K562 (cell line): ENCODE measurements around the gene UBQLN2. TPM values are rescaled to one million over a fixed set of nuclear protein-coding genes. Genes with fewer than 3 reads are reported as not detected.

ENCODE experiments used
- CBX1 ChIP-seq: sonication (generic); IDR thresholded peaks from 2 replicates; pipeline ENCODE4 v1.6.1; 2016; ENCODE audit warnings: antibody characterized with exemption, low read depth, mild to moderate bottlenecking
- DIDO1 ChIP-seq: fragments of 450-650 bp; IDR thresholded peaks from 2 replicates; pipeline ENCODE4 v1.6.1; 2016; ENCODE audit warnings: low read depth, missing biosample characterization, missing genetic modification characterization
- E2F6 ChIP-seq, 2 experiments: IDR thresholded peaks; 2 replicates each; pipeline ENCODE4 v1.6.1; 2011; ENCODE audit warnings: borderline replicate concordance in 1 of 2, control low read depth in 1 of 2, low read depth in 1 of 2, low read length in 1 of 2, mild to moderate bottlenecking in 1 of 2, mixed read lengths in 1 of 2, moderate library complexity in 1 of 2; ENCODE audit not compliant: insufficient read depth in 1 of 2, insufficient read length in 1 of 2, poor library complexity in 1 of 2, severe bottlenecking in 1 of 2; ENCODE audit errors: extremely low read depth in 1 of 2
- ETS2 ChIP-seq: IDR thresholded peaks from 2 replicates; pipeline ENCODE4 v1.6.1; 2016; ENCODE audit warnings: borderline replicate concordance, missing genetic modification characterization, mild to moderate bottlenecking, moderate library complexity, missing compliant biosample characterization; ENCODE audit not compliant: poor library complexity, severe bottlenecking
- GATAD2B ChIP-seq: fragments of 450-650 bp; IDR thresholded peaks from 2 replicates; pipeline ENCODE4 v1.6.1; 2017; ENCODE audit warnings: mild to moderate bottlenecking, borderline replicate concordance
- HNRNPK ChIP-seq: fragments of 200-400 bp; formaldehyde crosslinking; IDR thresholded peaks from one replicate; pipeline ENCODE4 v1.6.1; 2018; ENCODE audit warnings: mild to moderate bottlenecking, low read depth, low read length; ENCODE audit not compliant: poor library complexity, severe bottlenecking
- L3MBTL2 ChIP-seq: fragments of 450-650 bp; IDR thresholded peaks from 2 replicates; pipeline ENCODE4 v1.6.1; 2016; ENCODE audit warnings: mild to moderate bottlenecking, moderate library complexity
- LEF1 ChIP-seq: fragments of 450-650 bp; IDR thresholded peaks from 2 replicates; pipeline ENCODE4 v1.6.1; 2016; ENCODE audit warnings: mild to moderate bottlenecking
- MAFG ChIP-seq: fragments of 450-650 bp; conservative IDR thresholded peaks from 2 replicates; pipeline ENCODE4 v1.6.1; 2016; ENCODE audit warnings: missing genetic modification characterization, missing compliant biosample characterization
- MAFK ChIP-seq: IDR thresholded peaks from 2 replicates; pipeline ENCODE4 v1.6.1; 2011; ENCODE audit warnings: low read length, improper control_type of control experiment
- NFIX ChIP-seq: fragments of 250-450 bp; sonication (Bioruptor Pico); IDR thresholded peaks from 2 replicates; pipeline ENCODE4 v1.4.0; 2020; ENCODE audit warnings: low read depth, mild to moderate bottlenecking, moderate library complexity
- NR2F6 ChIP-seq: fragments of 450-650 bp; formaldehyde crosslinking; IDR thresholded peaks from 2 replicates; pipeline ENCODE4 v1.4.0; 2020; ENCODE audit warnings: mild to moderate bottlenecking
- POLR3G ChIP-seq: IDR thresholded peaks from 2 replicates; pipeline ENCODE4 v1.6.1; 2011; ENCODE audit not compliant: insufficient read length, insufficient replicate concordance; ENCODE audit errors: extremely low read depth
- RBM14 ChIP-seq: fragments of 200-400 bp; formaldehyde crosslinking; IDR thresholded peaks from 2 replicates; pipeline ENCODE4 v1.6.1; 2018; ENCODE audit warnings: low read depth, mild to moderate bottlenecking, low read length, moderate library complexity, borderline replicate concordance; ENCODE audit not compliant: insufficient read depth
- SNRNP70 ChIP-seq: fragments of 200-400 bp; formaldehyde crosslinking; optimal IDR thresholded peaks from 2 replicates; pipeline ENCODE3; 2017; ENCODE audit warnings: low read depth, low read length
- U2AF2 ChIP-seq: fragments of 200-400 bp; formaldehyde crosslinking; optimal IDR thresholded peaks from 2 replicates; pipeline ENCODE3; 2017; ENCODE audit warnings: low read depth, mild to moderate bottlenecking, low read length
- polyA plus RNA-seq, 8 experiments: library from polyadenylated mRNA; depleted of rRNA in 4 of 8; stranded (reverse) in 5 of 8; unstranded in 3 of 8; fragments of >200 nt; fragmentation: Nextera tagmentation in 2 of 8; fragmentation: Illumina TruSeq in 1 of 8; extraction: Ambion mirVana in 2 of 8; extraction: Trizol in 1 of 8; gene quantifications; 2 replicates each; pipeline versions ENCODE4 v1.2.1 to v1.2.3, GENCODE V29; 2011 to 2014; ENCODE audit warnings: inconsistent platforms in 1 of 8, missing spikeins in 1 of 8
- total RNA-seq, 7 experiments: library from RNA; depleted of rRNA in 6 of 7; stranded (reverse); fragments of >200 nt in 6 of 7; fragmentation: Illumina TruSeq in 2 of 7; extraction: Trizol in 2 of 7; gene quantifications; 2 replicates each; pipeline versions ENCODE4 v1.2.1 to v1.2.3, GENCODE V29; 2011 to 2021; ENCODE audit warnings: low replicate concordance in 1 of 7
- TF ChIP-seq, protein P1 (sequence below): fragments of 450-650 bp; IDR thresholded peaks from 2 replicates; pipeline ENCODE4 v1.7.1; 2018; ENCODE audit warnings: mild to moderate bottlenecking, low read depth; ENCODE audit not compliant: partially characterized antibody
- TF ChIP-seq, protein P2 (sequence below): fragments of 450-650 bp; formaldehyde crosslinking; IDR thresholded peaks from 2 replicates; pipeline ENCODE4 v1.4.0; 2022; ENCODE audit warnings: mild to moderate bottlenecking, moderate library complexity
- TF ChIP-seq, protein P3 (sequence below): fragments of 450-650 bp; IDR thresholded peaks from 2 replicates; pipeline ENCODE4 v1.6.1; 2017; ENCODE audit warnings: antibody characterized with exemption, mild to moderate bottlenecking

Gene UBQLN2
- total and polyA plus RNA-seq, 9 of the 15 experiments (the other 6 are each of a cell fraction or from before 2014, with no cell fraction given): 1.5 to 17.9 (median 5.7) TPM

DNA sequence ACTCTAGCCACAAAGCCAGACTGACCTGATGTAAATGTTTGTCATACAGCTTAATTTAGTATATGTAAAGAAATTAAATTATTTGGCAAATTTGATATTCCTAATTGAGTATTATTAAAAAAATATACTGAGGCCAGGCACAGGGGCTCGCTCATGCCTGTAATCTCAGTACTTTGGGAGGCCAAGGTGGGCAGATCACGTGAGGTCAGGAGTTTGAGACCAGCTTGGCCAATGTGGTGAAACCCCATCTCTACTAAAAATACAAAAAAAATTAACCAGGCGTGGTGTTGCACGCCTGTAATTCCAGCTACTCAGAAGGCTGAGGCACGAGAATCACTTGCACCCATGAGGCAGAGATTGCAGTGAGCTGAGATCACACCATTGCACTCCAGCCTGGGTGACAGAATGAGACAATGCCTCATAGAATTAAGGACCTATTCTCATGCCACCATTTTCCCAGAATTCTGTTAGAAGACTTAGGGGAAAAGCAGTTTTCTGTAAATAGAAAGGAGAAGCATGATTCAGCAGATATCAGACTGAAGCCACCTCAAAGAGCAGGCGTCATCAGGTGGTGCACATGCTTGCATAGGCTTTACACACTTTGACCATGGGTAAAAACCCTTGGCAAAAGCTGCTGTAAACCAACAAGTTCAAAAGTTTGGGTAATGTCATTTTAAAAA, 6.1 kb downstream of the UBQLN2 start (continued):
- TF ChIP-seq E2F6 (IDR thresholded peaks at IDR 0.05; ENCODE audit: borderline replicate concordance in 1 of 2, extremely low read depth in 1 of 2, insufficient read depth in 1 of 2, insufficient read length in 1 of 2, low read depth in 1 of 2, low read length in 1 of 2, poor library complexity in 1 of 2, severe bottlenecking in 1 of 2): peak in 1 of 2 experiments; percentile 49
- TF ChIP-seq POLR3G: no peak
- TF ChIP-seq RBM14: no peak
- TF ChIP-seq NR2F6 (CRISPR knock-in tag): no peak
- no peak for TF ChIP-seq DIDO1 (tag)
- TF ChIP-seq SNRNP70: no peak
- TF ChIP-seq L3MBTL2: peak; percentile 90
- no peak for TF ChIP-seq LEF1
- no peak for TF ChIP-seq U2AF2
- no peak for TF ChIP-seq GATAD2B
- TF ChIP-seq MAFG (tag): peak; percentile 82
- TF ChIP-seq, protein P1, sequence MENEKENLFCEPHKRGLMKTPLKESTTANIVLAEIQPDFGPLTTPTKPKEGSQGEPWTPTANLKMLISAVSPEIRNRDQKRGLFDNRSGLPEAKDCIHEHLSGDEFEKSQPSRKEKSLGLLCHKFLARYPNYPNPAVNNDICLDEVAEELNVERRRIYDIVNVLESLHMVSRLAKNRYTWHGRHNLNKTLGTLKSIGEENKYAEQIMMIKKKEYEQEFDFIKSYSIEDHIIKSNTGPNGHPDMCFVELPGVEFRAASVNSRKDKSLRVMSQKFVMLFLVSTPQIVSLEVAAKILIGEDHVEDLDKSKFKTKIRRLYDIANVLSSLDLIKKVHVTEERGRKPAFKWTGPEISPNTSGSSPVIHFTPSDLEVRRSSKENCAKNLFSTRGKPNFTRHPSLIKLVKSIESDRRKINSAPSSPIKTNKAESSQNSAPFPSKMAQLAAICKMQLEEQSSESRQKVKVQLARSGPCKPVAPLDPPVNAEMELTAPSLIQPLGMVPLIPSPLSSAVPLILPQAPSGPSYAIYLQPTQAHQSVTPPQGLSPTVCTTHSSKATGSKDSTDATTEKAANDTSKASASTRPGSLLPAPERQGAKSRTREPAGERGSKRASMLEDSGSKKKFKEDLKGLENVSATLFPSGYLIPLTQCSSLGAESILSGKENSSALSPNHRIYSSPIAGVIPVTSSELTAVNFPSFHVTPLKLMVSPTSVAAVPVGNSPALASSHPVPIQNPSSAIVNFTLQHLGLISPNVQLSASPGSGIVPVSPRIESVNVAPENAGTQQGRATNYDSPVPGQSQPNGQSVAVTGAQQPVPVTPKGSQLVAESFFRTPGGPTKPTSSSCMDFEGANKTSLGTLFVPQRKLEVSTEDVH: no peak
- TF ChIP-seq, protein P2, sequence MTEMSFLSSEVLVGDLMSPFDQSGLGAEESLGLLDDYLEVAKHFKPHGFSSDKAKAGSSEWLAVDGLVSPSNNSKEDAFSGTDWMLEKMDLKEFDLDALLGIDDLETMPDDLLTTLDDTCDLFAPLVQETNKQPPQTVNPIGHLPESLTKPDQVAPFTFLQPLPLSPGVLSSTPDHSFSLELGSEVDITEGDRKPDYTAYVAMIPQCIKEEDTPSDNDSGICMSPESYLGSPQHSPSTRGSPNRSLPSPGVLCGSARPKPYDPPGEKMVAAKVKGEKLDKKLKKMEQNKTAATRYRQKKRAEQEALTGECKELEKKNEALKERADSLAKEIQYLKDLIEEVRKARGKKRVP (CRISPR knock-in tag): no peak
- TF ChIP-seq HNRNPK: no peak
- TF ChIP-seq NFIX (CRISPR knock-in tag): no peak
- TF ChIP-seq, protein P3, sequence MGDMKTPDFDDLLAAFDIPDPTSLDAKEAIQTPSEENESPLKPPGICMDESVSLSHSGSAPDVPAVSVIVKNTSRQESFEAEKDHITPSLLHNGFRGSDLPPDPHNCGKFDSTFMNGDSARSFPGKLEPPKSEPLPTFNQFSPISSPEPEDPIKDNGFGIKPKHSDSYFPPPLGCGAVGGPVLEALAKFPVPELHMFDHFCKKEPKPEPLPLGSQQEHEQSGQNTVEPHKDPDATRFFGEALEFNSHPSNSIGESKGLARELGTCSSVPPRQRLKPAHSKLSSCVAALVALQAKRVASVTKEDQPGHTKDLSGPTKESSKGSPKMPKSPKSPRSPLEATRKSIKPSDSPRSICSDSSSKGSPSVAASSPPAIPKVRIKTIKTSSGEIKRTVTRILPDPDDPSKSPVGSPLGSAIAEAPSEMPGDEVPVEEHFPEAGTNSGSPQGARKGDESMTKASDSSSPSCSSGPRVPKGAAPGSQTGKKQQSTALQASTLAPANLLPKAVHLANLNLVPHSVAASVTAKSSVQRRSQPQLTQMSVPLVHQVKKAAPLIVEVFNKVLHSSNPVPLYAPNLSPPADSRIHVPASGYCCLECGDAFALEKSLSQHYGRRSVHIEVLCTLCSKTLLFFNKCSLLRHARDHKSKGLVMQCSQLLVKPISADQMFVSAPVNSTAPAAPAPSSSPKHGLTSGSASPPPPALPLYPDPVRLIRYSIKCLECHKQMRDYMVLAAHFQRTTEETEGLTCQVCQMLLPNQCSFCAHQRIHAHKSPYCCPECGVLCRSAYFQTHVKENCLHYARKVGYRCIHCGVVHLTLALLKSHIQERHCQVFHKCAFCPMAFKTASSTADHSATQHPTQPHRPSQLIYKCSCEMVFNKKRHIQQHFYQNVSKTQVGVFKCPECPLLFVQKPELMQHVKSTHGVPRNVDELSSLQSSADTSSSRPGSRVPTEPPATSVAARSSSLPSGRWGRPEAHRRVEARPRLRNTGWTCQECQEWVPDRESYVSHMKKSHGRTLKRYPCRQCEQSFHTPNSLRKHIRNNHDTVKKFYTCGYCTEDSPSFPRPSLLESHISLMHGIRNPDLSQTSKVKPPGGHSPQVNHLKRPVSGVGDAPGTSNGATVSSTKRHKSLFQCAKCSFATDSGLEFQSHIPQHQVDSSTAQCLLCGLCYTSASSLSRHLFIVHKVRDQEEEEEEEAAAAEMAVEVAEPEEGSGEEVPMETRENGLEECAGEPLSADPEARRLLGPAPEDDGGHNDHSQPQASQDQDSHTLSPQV: peak; percentile 59; the same call in 1 of the 2 replicates
- peak; percentile 35; the same call in 1 of the 2 replicates for TF ChIP-seq MAFK
- no peak for TF ChIP-seq CBX1
- TF ChIP-seq ETS2 (tag): no peak
